AG10803 (cell line): ENCODE measurements around the gene NEU1.
"Not testable (repeated sequence)": the region's sequence is repeated elsewhere in the genome, so short reads cannot be mapped to it uniquely, and the experiment has no call there.

Experiments used
- DNase-seq: peaks from one replicate; pipeline ENCODE4 v3.0.0; 2010; ENCODE audit warnings: low read depth
- H3K4me3 ChIP-seq: 2 replicates; pipeline ENCODE4 v1.5.1; 2011; ENCODE audit warnings: mild to moderate bottlenecking, low read length, control low read depth
- CTCF ChIP-seq: conservative IDR thresholded peaks from 2 replicates; pipeline ENCODE4 v1.5.1; 2011; ENCODE audit warnings: mild to moderate bottlenecking, low read length, control low read depth, inconsistent platforms

NEU1 gene

GRCh38 chr6:31861150-31861549 is 1.5 kb downstream of the NEU1 start:
- no peak overlapping the region for H3K4me3 ChIP-seq
- no peak for DNase-seq

GRCh38 chr6:31860349-31860748 is 2.3 kb downstream of the NEU1 start:
- no peak overlapping the region for H3K4me3 ChIP-seq
- DNase-seq, result no peak
- TF ChIP-seq CTCF, result no peak

More at GRCh38 chr6:31861150-31861549, 1.5 kb downstream of the NEU1 start:
- no peak for TF ChIP-seq CTCF

- H3K4me3 ChIP-seq, result no peak overlapping the region
- no peak for TF ChIP-seq CTCF
- no peak for DNase-seq
Observed at GRCh38 chr6:31859923-31860322, 2.7 kb downstream of the NEU1 start.

GRCh38 chr6:31858707-31859106 is 3.9 kb downstream of the NEU1 start:
- no peak for TF ChIP-seq CTCF
- no peak overlapping the region for H3K4me3 ChIP-seq
- no peak for DNase-seq

GRCh38 chr6:31857774-31858173 is 4.8 kb downstream of the NEU1 start:
- H3K4me3 ChIP-seq, DNase-seq: not testable (repeated sequence)

GRCh38 chr6:31851980-31852718 is 10.5 kb downstream of the NEU1 start:
- H3K4me3 ChIP-seq, DNase-seq: not testable (repeated sequence)

- no peak for TF ChIP-seq CTCF
- no peak for DNase-seq
- no peak overlapping the region for H3K4me3 ChIP-seq
Observed at GRCh38 chr6:31851485-31851832, 11.2 kb downstream of the NEU1 start.

- no peak for DNase-seq
- no peak for TF ChIP-seq CTCF
- no peak overlapping the region for H3K4me3 ChIP-seq
Observed at GRCh38 chr6:31850765-31851484, 11.7 kb downstream of the NEU1 start.
